ENCODE data around the gene HMG20A.

- TF ChIP-seq CTCF (IDR thresholded peaks at IDR 0.05; ENCODE audit: poor library complexity, severe bottlenecking) (no peak), REST (IDR thresholded peaks at IDR 0.05; ENCODE audit: borderline replicate concordance) (no peak)
Observed at GRCh38 chr15:77426377-77426776, 5.7 kb downstream of the HMG20A start.
